AG04450 (cell line): ENCODE data around the gene PGBD1. TPM values are rescaled to one million over a fixed set of nuclear protein-coding genes. Genes with fewer than 3 reads are reported as not detected.
A peak's percentile ranks its signal among the peaks of the same experiment; 100 is the strongest.

Source experiments
- CTCF ChIA-PET: fragments of 300-600, 350-600 bp; formaldehyde crosslinking; extraction: SDS; loops from one replicate; lab custom pipeline; 2022; ENCODE audit warnings: antibody characterized with exemption, inconsistent platforms; lab: Charles Lee
- POLR2A ChIA-PET: fragments of 350-600 bp; formaldehyde crosslinking; extraction: SDS; loops from one replicate; lab custom pipeline; 2021; ENCODE audit warnings: antibody characterized with exemption, inconsistent platforms; lab: Yijun Ruan, JAX
- DNase-seq: peaks from one replicate; pipeline ENCODE4 v3.0.0-alpha.2; 2011; ENCODE audit warnings: low read depth, low spot score
- H3K27ac ChIP-seq: one replicate; pipeline ENCODE4 v1.5.1; 2012; ENCODE audit warnings: low read depth, low read length, control low read depth
- H3K27me3 ChIP-seq: one replicate; pipeline ENCODE4 v1.6.0; 2012; ENCODE audit warnings: low read length; ENCODE audit not compliant: control insufficient read depth, insufficient read depth
- H3K4me3 ChIP-seq: 2 replicates; pipeline ENCODE4 v1.5.1; 2011; ENCODE audit warnings: mild to moderate bottlenecking, low read depth, low read length, control low read depth
- H3K9me3 ChIP-seq: 2 replicates; pipeline ENCODE4 v1.5.1; 2012; ENCODE audit warnings: low read length; ENCODE audit not compliant: control insufficient read depth, insufficient read depth
- polyA plus RNA-seq: library from polyadenylated mRNA; depleted of rRNA; stranded (reverse); fragments of >200 nt; gene quantifications from 2 replicates; pipeline ENCODE4 v1.2.3, GENCODE V29; 2011
- TF ChIP-seq, protein P1 (sequence below): IDR thresholded peaks from 2 replicates; pipeline ENCODE4 v1.5.1; 2011; ENCODE audit warnings: low read depth, low read length, control low read depth, inconsistent platforms

The PGBD1 gene
- polyA plus RNA-seq, 1 experiment, result 7.2 TPM

DNA sequence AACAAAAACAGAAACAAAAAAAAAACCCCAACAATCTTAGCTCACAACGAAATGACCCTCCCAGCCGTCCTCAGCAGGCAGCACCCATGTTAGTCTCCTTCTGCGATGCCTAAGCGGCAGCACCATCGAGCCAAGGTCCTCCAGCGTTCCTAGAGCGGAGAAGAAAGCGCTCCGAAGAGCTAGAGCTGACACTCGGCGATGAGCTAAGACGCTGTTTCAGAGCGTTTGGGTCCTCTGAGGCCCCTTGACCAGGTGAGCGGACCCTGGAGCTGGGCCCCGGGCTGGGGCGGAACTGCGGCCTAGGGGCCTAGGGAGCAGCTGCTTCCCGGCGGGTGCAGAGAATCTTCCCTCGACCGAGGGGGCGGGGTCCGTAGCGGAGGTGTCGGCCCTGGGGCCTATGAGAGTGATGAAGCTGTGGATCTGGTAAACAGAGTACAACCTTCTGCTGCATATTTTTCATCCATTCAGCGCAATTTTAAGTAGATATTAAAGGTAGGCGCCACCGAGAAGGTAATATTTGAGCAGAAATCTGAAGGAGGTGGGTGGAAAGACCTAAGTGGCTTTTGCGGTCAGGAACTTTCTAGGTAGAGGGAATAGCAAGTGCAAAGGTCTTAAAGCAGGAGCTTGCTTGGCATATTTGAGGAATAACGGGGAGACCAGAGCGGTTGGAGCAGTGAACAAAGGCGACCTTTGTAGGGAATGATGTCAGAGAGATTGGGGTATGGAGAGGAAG lies 14.2 kb upstream of the PGBD1 start, which contains the start of gene ZSCAN26:
TSS of gene ZSCAN26 (plus strand) at position 182 of the 733 bp plus-strand sequence. CDS start 4,777 bp downstream, outside the sequence.
- TF ChIP-seq, protein P1, sequence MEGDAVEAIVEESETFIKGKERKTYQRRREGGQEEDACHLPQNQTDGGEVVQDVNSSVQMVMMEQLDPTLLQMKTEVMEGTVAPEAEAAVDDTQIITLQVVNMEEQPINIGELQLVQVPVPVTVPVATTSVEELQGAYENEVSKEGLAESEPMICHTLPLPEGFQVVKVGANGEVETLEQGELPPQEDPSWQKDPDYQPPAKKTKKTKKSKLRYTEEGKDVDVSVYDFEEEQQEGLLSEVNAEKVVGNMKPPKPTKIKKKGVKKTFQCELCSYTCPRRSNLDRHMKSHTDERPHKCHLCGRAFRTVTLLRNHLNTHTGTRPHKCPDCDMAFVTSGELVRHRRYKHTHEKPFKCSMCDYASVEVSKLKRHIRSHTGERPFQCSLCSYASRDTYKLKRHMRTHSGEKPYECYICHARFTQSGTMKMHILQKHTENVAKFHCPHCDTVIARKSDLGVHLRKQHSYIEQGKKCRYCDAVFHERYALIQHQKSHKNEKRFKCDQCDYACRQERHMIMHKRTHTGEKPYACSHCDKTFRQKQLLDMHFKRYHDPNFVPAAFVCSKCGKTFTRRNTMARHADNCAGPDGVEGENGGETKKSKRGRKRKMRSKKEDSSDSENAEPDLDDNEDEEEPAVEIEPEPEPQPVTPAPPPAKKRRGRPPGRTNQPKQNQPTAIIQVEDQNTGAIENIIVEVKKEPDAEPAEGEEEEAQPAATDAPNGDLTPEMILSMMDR, result no peak
- Histone ChIP-seq H3K4me3 (peak within 1 kb of the TSS; percentile 75), H3K9me3 (no peaks in the 10 kb centered on the region), H3K27me3 (no peaks in the 10 kb centered on the region), H3K27ac (peak within 1 kb of the TSS; percentile 88)
- peak; percentile 82 for DNase-seq
- ChIA-PET POLR2A (interaction anchor here (0.6 to 1.6 kb wide), 8 partner anchors 14 to 1120 kb away, joined by 3 to 14 read pairs (median 3); partner anchors contain the start of genes PGBD1, ZKSCAN3, ZKSCAN4 and ZKSCAN8), CTCF (interaction anchor here (0.7 to 4.3 kb wide), 4 partner anchors 14 to 527 kb away, joined by 3 to 28 read pairs (median 4); partner anchors contain the start of gene PGBD1)

GRCh38 chr6:28267695-28268059 lies 13.7 kb upstream of the PGBD1 start:
- DNase-seq, result no peak
- TF ChIP-seq, protein P1, result no peak
- Histone ChIP-seq H3K4me3 (peak overlapping the region; percentile 75), H3K27ac (peak overlapping the region; percentile 88), H3K9me3 (no peaks in the 10 kb centered on the region), H3K27me3 (no peaks in the 10 kb centered on the region)
- CTCF ChIA-PET, result interaction anchor here (1.4 to 4.3 kb wide), 2 partner anchors 88 to 116 kb away, joined by 4 to 28 read pairs; no protein-coding TSS in a partner anchor
- POLR2A ChIA-PET, result interaction anchor here (0.6 to 2.3 kb wide), 6 partner anchors 14 to 1719 kb away, joined by 3 to 14 read pairs (median 6); partner anchors contain the start of genes PGBD1, ZKSCAN3, ZKSCAN4 and ZKSCAN8

- Histone ChIP-seq H3K9me3 (no peaks in the 10 kb centered on the region), H3K27ac (no peak overlapping the region), H3K4me3 (no peak overlapping the region), H3K27me3 (no peaks in the 10 kb centered on the region)
- POLR2A ChIA-PET, result interaction anchor here (1.1 to 2.3 kb wide), 2 partner anchors 12 to 17 kb away, joined by 5 to 10 read pairs; partner anchors contain the start of genes PGBD1 and ZKSCAN4
- DNase-seq, result peak; percentile 38
- TF ChIP-seq, protein P1, result no peak
- CTCF ChIA-PET, result interaction anchor here (4.3 kb wide), 1 partner anchor 87 kb away, joined by 28 read pairs; no protein-coding TSS in a partner anchor
Observed at GRCh38 chr6:28269492-28269891, 11.9 kb upstream of the PGBD1 start.

DNA sequence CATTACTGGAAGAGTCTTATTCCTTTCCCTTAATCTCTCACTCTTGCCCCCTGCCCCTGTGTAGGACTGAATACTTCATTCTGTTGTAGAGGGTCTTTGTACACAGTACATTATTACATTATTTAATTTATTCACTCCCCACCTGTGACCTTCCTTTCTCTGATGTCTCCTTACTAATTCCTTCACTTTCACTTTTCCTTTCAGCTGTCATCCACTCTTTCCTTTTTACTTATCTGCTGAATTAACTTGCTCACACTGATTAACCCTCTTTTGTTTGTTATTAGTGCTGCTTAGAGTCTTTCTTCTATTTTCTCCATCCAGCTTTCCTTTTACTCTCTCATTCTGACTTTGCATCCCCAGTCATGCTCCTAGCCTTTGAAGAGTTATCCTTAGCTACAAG lies 6.5 kb upstream of the PGBD1 start:
- Histone ChIP-seq H3K27ac (no peak overlapping the region), H3K4me3 (no peak overlapping the region), H3K9me3 (no peaks in the 10 kb centered on the region), H3K27me3 (no peaks in the 10 kb centered on the region)
- ChIA-PET POLR2A (no interaction called here), CTCF (no interaction called here)
- no peak for DNase-seq
- TF ChIP-seq, protein P1, result no peak

DNA sequence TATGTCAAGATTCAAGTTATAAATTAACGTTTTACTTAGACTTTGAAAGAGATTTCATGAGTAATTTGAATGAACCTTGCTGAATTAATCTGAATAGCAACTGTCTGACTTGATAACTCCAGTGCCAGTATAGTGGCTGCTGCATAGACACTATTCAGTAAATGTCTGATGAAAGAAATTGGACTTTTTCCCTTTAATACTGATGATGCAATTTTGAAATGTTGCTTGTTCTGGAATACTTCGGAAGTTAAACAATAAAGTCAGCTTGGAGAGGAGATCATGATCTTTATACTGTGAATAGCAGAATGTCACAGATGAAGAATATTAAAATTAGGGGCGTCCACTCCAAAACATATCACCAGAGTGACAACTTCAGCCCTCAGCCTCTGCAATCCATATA lies 3.6 kb upstream of the PGBD1 start:
- Histone ChIP-seq H3K9me3 (no peaks in the 10 kb centered on the region), H3K4me3 (no peak overlapping the region), H3K27me3 (no peaks in the 10 kb centered on the region), H3K27ac (no peak overlapping the region)
- CTCF ChIA-PET, result no interaction called here
- TF ChIP-seq, protein P1, result no peak
- no peak for DNase-seq
- POLR2A ChIA-PET, result no interaction called here
